Measurements from ENCODE around the gene OSBPL9. TPM values are rescaled to one million over a fixed set of nuclear protein-coding genes. Genes with fewer than 3 reads are reported as not detected.

Gene OSBPL9
- total and polyA plus RNA-seq, 2 donors (not counting 1 experiment from before 2014, with no cell fraction given): 23.1 to 59.6 TPM

GRCh38 chr1:51728611-51729155 lies 111.8 kb downstream of the OSBPL9 start:
- no CpG with 5 or more reads among the region's 12 CpGs for WGBS (ENCODE audit: insufficient coverage)
- Mint-ChIP-seq H3K4me1 (peaks cover 37% of the 10 kb centered on the region), H3K9me3 (ENCODE audit: insufficient read depth) (no peaks in the 10 kb centered on the region), H3K4me3 (peak overlapping the region; percentile 91), H3K27me3 (no peaks in the 10 kb centered on the region), H3K27ac (peak overlapping the region; percentile 88)
- Histone ChIP-seq H3K27me3 (replicated peaks in 1 of 4; ENCODE audit: control extremely low read depth in 1 of 4, control insufficient read depth in 3 of 4, insufficient read depth in 4 of 4, low read length in 3 of 4) (no peaks in the 10 kb centered on the region), H3K36me3 (replicated peaks in 1 of 2; ENCODE audit: control extremely low read depth in 1 of 2, control insufficient read depth in 1 of 2, extremely low read depth in 1 of 2, insufficient read depth in 2 of 2, low read length in 1 of 2) (no peaks in the 10 kb centered on the region), H3K27ac (ENCODE audit: low read length in 2 of 2) (peak overlapping the region; percentile 56 to 74), H3K9ac (ENCODE audit: low read length) (peak overlapping the region; percentile 94), H4K20me1 (ENCODE audit: control insufficient read depth, insufficient read depth, low read length, poor library complexity, severe bottlenecking) (peaks cover 8% of the 10 kb centered on the region), H2AFZ (ENCODE audit: insufficient read depth, low read depth, low read length, poor library complexity, severe bottlenecking) (peak overlapping the region; percentile 95), H3K79me2 (ENCODE audit: control insufficient read depth, insufficient read depth, low read length) (peaks cover 82% of the 10 kb centered on the region), H3K4me1 (ENCODE audit: control insufficient read depth in 2 of 2, insufficient read depth in 2 of 2, low read length in 2 of 2) (peaks cover 13 to 20% of the 10 kb centered on the region in 2 donors), H3K9me3 (ENCODE audit: control extremely low read depth in 1 of 3, control insufficient read depth in 2 of 3, insufficient read depth in 1 of 3, low read length in 2 of 3) (no peaks in the 10 kb centered on the region), H3K4me2 (replicated peaks; ENCODE audit: low read depth, low read length, poor library complexity, severe bottlenecking) (peak overlapping the region; percentile 80), H3K4me3 (ENCODE audit: control extremely low read depth in 1 of 5, extremely low read depth in 1 of 5, insufficient read depth in 1 of 5, low read depth in 2 of 5, low read length in 4 of 5) (peak overlapping the region; percentile 72 to 98 (median 89))
- no peak for TF ChIP-seq EZH2 (IDR thresholded peaks at IDR 0.05; ENCODE audit: borderline replicate concordance, insufficient read depth, low read depth, low read length, poor library complexity, severe bottlenecking)
- TF ChIP-seq, protein P1, sequence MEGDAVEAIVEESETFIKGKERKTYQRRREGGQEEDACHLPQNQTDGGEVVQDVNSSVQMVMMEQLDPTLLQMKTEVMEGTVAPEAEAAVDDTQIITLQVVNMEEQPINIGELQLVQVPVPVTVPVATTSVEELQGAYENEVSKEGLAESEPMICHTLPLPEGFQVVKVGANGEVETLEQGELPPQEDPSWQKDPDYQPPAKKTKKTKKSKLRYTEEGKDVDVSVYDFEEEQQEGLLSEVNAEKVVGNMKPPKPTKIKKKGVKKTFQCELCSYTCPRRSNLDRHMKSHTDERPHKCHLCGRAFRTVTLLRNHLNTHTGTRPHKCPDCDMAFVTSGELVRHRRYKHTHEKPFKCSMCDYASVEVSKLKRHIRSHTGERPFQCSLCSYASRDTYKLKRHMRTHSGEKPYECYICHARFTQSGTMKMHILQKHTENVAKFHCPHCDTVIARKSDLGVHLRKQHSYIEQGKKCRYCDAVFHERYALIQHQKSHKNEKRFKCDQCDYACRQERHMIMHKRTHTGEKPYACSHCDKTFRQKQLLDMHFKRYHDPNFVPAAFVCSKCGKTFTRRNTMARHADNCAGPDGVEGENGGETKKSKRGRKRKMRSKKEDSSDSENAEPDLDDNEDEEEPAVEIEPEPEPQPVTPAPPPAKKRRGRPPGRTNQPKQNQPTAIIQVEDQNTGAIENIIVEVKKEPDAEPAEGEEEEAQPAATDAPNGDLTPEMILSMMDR (IDR thresholded peaks at IDR 0.05): no peak
- ChIA-PET POLR2A (interaction anchor here (0.7 to 1.1 kb wide), 5 partner anchors 9 to 206 kb away, joined by 3 to 10 read pairs (median 6); no protein-coding TSS in a partner anchor), CTCF (interaction anchor here (0.7 to 1.1 kb wide), 2 partner anchors 41 to 432 kb away, joined by 3 to 4 read pairs; no protein-coding TSS in a partner anchor)
- intact Hi-C loops (cut with micrococcal nuclease): loop anchor here (1.0 to 2.0 kb wide), 4 partner anchors 40 to 209 kb away; partner anchors contain the start of genes EPS15, NRDC and OSBPL9
- ATAC-seq (ENCODE audit: low read depth): no peak
- no peak for DNase-seq

All from B cell (primary cell).